ENCODE results near the gene HEPHL1.

The HEPHL1 gene

GRCh38 chr11:94131047-94131717, 110.0 kb downstream of the HEPHL1 start:
- no peak for DNase-seq

DNA sequence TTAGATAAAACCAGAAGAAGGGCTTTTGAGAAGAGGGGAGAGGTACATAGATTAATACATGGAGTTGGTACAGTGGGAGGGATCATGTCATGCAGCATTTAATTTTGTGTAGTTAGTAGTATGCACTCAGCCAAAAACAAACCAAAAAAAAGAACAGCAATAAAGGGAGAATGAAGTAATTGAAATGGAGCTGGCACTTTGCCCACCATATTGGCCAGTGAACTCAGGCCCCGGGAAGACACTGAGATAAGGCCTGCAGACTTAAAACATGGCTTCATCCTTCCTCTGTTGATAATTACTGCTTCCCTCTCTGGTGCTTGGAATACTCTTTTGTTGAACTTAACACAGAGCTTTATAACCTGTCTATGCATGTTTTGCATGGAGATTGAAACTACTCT, 110.6 kb downstream of the HEPHL1 start:
- DNase-seq = no peak

DNA sequence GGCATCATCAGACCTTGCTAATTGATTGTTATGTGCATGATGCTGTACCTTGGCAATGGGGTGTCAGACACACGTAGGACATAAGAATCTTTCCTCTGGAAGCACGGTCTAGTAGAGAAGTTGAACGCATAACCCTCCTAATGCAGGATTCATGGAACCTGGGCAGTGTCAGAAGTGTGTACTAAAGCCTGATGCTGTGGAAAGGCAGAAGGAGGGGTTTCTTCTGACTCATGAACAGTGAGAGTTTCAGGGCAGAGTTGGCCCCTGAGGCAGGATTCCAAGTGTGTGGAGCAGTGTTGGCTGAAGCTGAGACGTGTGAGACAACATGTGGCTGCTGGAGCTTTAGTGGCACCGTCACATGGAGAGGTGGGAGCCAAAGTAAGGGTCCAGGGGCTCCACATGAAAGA, 111.0 kb downstream of the HEPHL1 start:
- DNase-seq = no peak

DNA sequence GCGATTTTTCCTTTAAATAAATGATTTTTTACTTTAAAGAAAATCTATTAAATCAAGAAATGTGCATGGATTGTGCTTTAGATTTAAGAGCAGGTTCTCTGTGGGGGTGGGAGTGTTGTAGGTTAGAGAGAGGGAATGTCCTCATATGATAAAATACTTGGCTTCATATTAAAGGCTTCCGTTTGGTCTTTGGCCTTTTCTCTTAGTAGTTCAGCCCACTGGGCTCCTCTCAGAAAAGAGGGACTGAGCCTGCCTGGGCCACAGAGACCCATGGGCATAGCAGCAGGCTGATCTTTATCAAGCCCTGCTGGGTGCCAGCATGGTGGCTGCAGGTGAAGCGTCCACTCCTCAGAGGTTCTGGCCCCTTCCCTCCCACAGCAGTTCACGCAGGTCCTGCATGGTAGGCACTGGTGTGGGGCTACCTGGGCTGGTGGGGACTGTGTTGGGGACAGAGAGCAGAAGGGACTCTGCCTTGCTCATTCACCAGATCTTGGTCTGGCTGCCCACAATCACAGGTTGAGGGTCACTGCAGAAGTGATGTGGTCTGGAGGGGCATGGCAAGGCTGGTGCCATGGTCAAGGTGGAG, 111.8 kb downstream of the HEPHL1 start:
- no peak for DNase-seq

- no peak for DNase-seq
Measured at GRCh38 chr11:94133752-94134151, 112.6 kb downstream of the HEPHL1 start.

GRCh38 chr11:94134651-94135512, 113.7 kb downstream of the HEPHL1 start:
- no peak for DNase-seq

DNA sequence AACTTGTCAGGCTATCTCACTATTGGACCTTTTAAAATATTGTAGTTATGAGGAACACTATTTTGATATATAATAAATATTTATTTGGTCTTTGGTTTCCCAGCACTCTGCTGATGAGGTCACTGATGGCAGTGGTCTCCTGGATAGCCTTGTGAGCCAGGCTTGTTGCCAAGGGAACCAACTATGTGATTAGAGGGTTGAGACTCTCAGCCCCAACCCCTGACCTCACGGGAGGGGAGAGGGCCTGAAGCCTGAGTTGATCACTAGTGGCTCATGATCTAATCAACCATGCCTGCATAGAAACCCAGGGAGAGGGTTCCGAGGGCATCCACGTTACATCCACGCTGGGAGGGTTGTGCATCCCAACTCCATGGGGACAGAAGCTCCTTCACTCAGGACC, 118.3 kb downstream of the HEPHL1 start:
- no peak for DNase-seq

GRCh38 chr11:94140154-94140655, 119.1 kb downstream of the HEPHL1 start:
- DNase-seq = no peak

- no peak for DNase-seq
Measured at GRCh38 chr11:94141511-94142307, 120.6 kb downstream of the HEPHL1 start.

DNA sequence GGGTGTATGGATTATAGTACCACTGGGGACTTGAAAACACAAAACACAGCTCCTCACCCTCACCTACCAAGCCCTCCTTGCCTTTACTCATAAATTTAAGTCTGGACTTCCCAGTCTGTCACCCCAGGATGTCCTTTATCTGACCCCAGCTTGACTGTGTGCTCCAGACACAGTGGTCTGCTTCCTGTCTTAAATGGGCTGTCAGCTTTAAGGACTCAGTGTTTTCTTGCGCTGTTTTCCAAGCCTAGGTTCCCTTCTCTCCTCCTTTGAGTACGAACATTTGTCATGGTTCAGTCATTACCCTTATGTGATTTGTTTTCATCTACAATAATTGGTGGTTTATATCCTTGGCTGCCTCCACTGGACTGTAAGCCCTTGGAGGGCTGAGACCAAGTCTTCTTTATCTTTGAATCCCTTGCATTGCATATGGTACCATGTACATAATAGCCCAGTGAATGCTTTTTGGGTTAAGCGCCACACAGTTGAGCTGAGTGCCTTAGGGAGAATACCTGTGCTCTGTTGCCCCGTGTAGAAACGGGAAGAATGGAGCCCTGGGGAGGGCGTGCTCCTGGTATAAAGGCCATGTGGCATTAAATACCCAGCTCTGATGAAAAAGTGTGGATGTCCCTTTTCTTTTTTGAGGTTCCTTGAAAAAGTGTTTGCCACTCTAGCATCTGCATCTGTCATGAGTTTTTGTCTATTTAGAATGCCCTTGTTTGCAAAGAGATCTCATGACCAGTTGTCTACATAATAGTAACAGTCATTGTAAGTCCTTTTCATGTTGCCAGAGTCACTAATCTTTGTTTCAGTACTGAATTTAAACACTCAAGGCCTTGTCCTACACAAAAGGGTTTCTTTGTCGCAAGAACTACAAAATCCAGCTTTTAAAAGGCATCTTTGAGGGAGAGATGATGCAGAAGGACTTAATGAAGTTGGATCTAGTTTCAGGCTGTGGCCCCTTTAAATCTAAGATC, 121.4 kb downstream of the HEPHL1 start:
- no peak for DNase-seq

GRCh38 chr11:94144216-94144615, 123.1 kb downstream of the HEPHL1 start:
- no peak for DNase-seq

DNA sequence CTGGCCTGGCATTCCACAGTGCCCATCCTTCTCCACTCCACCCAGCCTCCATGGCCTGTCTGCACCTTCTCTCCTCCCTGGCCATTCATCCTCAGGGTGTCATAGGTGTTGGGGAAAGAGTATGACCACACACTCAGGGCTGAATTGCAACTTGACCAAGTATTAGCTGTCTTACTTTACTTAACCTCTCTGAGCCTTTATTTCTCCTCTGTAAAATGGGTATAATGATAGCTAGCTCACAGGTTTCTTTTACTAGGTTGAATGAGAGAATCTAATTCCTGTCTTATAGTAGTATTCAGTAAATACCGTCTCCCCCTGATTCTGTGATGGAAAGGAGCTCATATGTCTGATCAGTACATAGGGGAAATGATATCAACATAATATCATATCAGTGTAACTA, 123.5 kb downstream of the HEPHL1 start:
- no peak for DNase-seq

DNA sequence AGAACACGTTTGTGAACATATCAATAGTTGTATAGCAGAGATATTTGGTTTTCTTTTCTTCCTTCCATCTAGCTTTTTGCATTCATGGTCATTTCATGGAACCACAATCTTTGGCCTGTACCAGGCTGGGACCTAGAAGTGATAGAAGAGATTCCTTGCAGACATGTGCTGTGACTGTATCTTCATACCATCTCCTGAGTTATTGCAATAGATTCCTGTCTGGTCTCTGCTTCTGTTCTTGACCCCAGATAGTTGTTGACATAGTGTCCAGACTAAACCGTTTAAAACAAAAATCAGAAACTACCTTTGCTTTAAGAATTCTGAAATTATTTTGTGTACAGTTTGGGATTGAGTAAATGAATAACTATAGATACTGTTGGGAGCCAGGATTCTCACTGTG, 124.3 kb downstream of the HEPHL1 start:
- DNase-seq = no peak

GRCh38 chr11:94145916-94146315, 124.8 kb downstream of the HEPHL1 start:
- no peak for DNase-seq

GRCh38 chr11:94147433-94147845, 126.3 kb downstream of the HEPHL1 start:
- no peak for DNase-seq

- DNase-seq = no peak
Measured at GRCh38 chr11:94148189-94148588, 127.0 kb downstream of the HEPHL1 start.

DNA sequence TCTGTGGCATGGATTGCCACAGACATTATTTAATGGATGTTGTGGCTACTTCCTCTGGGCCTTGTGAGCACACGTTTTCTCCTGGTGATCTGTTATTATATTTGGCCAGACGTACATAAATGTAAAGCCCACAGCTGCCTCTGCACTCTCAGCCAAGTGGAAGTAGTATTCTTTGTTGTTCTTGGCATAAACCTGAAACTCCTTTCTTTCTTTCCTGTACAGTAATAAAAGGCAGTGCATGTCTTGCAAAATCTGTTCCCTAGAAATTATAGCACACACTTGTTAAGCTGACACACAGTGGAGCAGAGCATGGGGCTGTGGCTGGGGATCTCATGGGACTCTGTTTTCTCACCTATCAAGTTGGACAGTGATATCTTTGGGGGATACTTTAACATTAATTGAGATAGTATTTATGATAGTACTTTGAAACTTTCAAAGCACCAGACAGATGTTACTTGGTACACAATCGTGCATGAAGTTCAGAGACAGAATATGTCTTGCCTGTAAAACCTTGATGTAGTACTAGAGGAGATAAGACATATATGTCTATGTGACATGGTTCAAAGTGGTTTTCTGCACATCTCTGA, 128.4 kb downstream of the HEPHL1 start:
- no peak for DNase-seq

DNA sequence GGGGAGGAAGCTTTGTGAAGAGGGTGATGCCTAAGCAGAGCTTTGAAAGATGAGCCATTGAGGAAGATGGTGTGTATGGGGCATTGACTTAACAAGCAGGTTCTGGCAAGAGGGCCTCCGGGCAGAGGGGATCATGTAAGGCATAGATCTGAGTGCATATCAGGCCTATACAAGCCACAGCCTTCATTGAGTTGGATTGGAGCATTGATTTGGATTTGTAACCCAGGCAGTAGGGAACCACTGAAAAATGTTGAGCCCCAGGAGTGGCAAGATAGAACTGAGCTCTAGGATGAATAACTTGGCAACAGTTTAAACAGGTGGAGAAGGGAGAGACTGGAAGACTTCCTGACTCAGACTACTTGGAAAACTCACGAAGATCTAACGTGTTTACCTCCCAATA, 128.9 kb downstream of the HEPHL1 start:
- no peak for DNase-seq

- DNase-seq = no peak
Measured at GRCh38 chr11:94150704-94151685, 129.8 kb downstream of the HEPHL1 start.

Data from RPMI8226 (cell line).